ENCODE measurements around the gene ACSS1.
A peak's percentile ranks its signal among the peaks of the same experiment; 100 is the strongest.

The ACSS1 gene

GRCh38 chr20:24998631-24999445, 59.1 kb downstream of the ACSS1 start:
- Histone ChIP-seq H3K36me3 (ENCODE audit: control insufficient read depth, insufficient read depth, low read length) (no peaks in the 10 kb centered on the region), H3K4me1 (ENCODE audit: control insufficient read depth, insufficient read depth, low read length) (peaks cover 2% of the 10 kb centered on the region), H3K9me3 (ENCODE audit: control insufficient read depth, insufficient read depth, low read length) (no peaks in the 10 kb centered on the region), H3K27me3 (ENCODE audit: control insufficient read depth, insufficient read depth, low read length) (peaks cover 5% of the 10 kb centered on the region), H3K4me3 (ENCODE audit: low read depth, low read length) (no peak overlapping the region), H3K9ac (ENCODE audit: low read depth, low read length) (no peak overlapping the region)

GRCh38 chr20:24998121-24998520, 59.8 kb downstream of the ACSS1 start:
- Histone ChIP-seq H3K36me3 (ENCODE audit: control insufficient read depth, insufficient read depth, low read length) (no peaks in the 10 kb centered on the region), H3K4me3 (ENCODE audit: low read depth, low read length) (no peak overlapping the region), H3K9me3 (ENCODE audit: control insufficient read depth, insufficient read depth, low read length) (no peaks in the 10 kb centered on the region), H3K4me1 (ENCODE audit: control insufficient read depth, insufficient read depth, low read length) (peaks cover 2% of the 10 kb centered on the region), H3K27me3 (ENCODE audit: control insufficient read depth, insufficient read depth, low read length) (peaks cover 5% of the 10 kb centered on the region), H3K9ac (ENCODE audit: low read depth, low read length) (no peak overlapping the region)

- Histone ChIP-seq H3K9me3 (ENCODE audit: control insufficient read depth, insufficient read depth, low read length) (no peaks in the 10 kb centered on the region), H3K36me3 (ENCODE audit: control insufficient read depth, insufficient read depth, low read length) (no peaks in the 10 kb centered on the region), H3K9ac (ENCODE audit: low read depth, low read length) (no peak overlapping the region), H3K4me1 (ENCODE audit: control insufficient read depth, insufficient read depth, low read length) (peaks cover 2% of the 10 kb centered on the region), H3K4me3 (ENCODE audit: low read depth, low read length) (no peak overlapping the region), H3K27me3 (ENCODE audit: control insufficient read depth, insufficient read depth, low read length) (peaks cover 5% of the 10 kb centered on the region)
Observed at GRCh38 chr20:24996449-24997377, 61.2 kb downstream of the ACSS1 start.

GRCh38 chr20:24995741-24996448, 62.0 kb downstream of the ACSS1 start:
- H3K4me1 ChIP-seq (ENCODE audit: control insufficient read depth, insufficient read depth, low read length), result peaks cover 6% of the 10 kb centered on the region
- H3K4me3 ChIP-seq (ENCODE audit: low read depth, low read length), result no peak overlapping the region
- H3K9ac ChIP-seq (ENCODE audit: low read depth, low read length), result no peak overlapping the region
- no peaks in the 10 kb centered on the region for H3K36me3 ChIP-seq (ENCODE audit: control insufficient read depth, insufficient read depth, low read length)
- peaks cover 5% of the 10 kb centered on the region for H3K27me3 ChIP-seq (ENCODE audit: control insufficient read depth, insufficient read depth, low read length)
- H3K9me3 ChIP-seq (ENCODE audit: control insufficient read depth, insufficient read depth, low read length), result no peaks in the 10 kb centered on the region

GRCh38 chr20:24994470-24995368, 63.2 kb downstream of the ACSS1 start:
- Histone ChIP-seq H3K9ac (ENCODE audit: low read depth, low read length) (no peak overlapping the region), H3K36me3 (ENCODE audit: control insufficient read depth, insufficient read depth, low read length) (no peaks in the 10 kb centered on the region), H3K4me1 (ENCODE audit: control insufficient read depth, insufficient read depth, low read length) (peaks cover 6% of the 10 kb centered on the region), H3K4me3 (ENCODE audit: low read depth, low read length) (no peak overlapping the region), H3K9me3 (ENCODE audit: control insufficient read depth, insufficient read depth, low read length) (no peaks in the 10 kb centered on the region), H3K27me3 (ENCODE audit: control insufficient read depth, insufficient read depth, low read length) (peaks cover 5% of the 10 kb centered on the region)

GRCh38 chr20:24994186-24994465, 63.8 kb downstream of the ACSS1 start:
- Histone ChIP-seq H3K4me1 (ENCODE audit: control insufficient read depth, insufficient read depth, low read length) (peaks cover 6% of the 10 kb centered on the region), H3K9me3 (ENCODE audit: control insufficient read depth, insufficient read depth, low read length) (no peaks in the 10 kb centered on the region), H3K27me3 (ENCODE audit: control insufficient read depth, insufficient read depth, low read length) (peaks cover 5% of the 10 kb centered on the region), H3K4me3 (ENCODE audit: low read depth, low read length) (no peak overlapping the region), H3K9ac (ENCODE audit: low read depth, low read length) (no peak overlapping the region), H3K36me3 (ENCODE audit: control insufficient read depth, insufficient read depth, low read length) (no peaks in the 10 kb centered on the region)

- no peaks in the 10 kb centered on the region for H3K36me3 ChIP-seq (ENCODE audit: control insufficient read depth, insufficient read depth, low read length)
- H3K9ac ChIP-seq (ENCODE audit: low read depth, low read length), result peak overlapping the region; percentile 67
- H3K4me1 ChIP-seq (ENCODE audit: control insufficient read depth, insufficient read depth, low read length), result peaks cover 6% of the 10 kb centered on the region
- H3K4me3 ChIP-seq (ENCODE audit: low read depth, low read length), result peak overlapping the region; percentile 94
- H3K27me3 ChIP-seq (ENCODE audit: control insufficient read depth, insufficient read depth, low read length), result peaks cover 5% of the 10 kb centered on the region
- H3K9me3 ChIP-seq (ENCODE audit: control insufficient read depth, insufficient read depth, low read length), result no peaks in the 10 kb centered on the region
Observed at GRCh38 chr20:24993337-24994185, 64.4 kb downstream of the ACSS1 start.

GRCh38 chr20:24992487-24993205, 65.3 kb downstream of the ACSS1 start, which contains the start of gene APMAP:
TSS of gene APMAP (minus strand) at chr20:24992751. CDS start at chr20:24992688, 63 bp downstream.
- H3K4me1 ChIP-seq (ENCODE audit: control insufficient read depth, insufficient read depth, low read length), result peaks cover 6% of the 10 kb centered on the region
- H3K27me3 ChIP-seq (ENCODE audit: control insufficient read depth, insufficient read depth, low read length), result peaks cover 5% of the 10 kb centered on the region
- no peaks in the 10 kb centered on the region for H3K9me3 ChIP-seq (ENCODE audit: control insufficient read depth, insufficient read depth, low read length)

GRCh38 chr20:24991897-24992486, 65.9 kb downstream of the ACSS1 start:
- H3K36me3 ChIP-seq (ENCODE audit: control insufficient read depth, insufficient read depth, low read length), result no peaks in the 10 kb centered on the region
- H3K4me1 ChIP-seq (ENCODE audit: control insufficient read depth, insufficient read depth, low read length), result peaks cover 6% of the 10 kb centered on the region
- no peaks in the 10 kb centered on the region for H3K9me3 ChIP-seq (ENCODE audit: control insufficient read depth, insufficient read depth, low read length)
- peak overlapping the region; percentile 94 for H3K4me3 ChIP-seq (ENCODE audit: low read depth, low read length)
- peak overlapping the region; percentile 84 for H3K9ac ChIP-seq (ENCODE audit: low read depth, low read length)
- peaks cover 5% of the 10 kb centered on the region for H3K27me3 ChIP-seq (ENCODE audit: control insufficient read depth, insufficient read depth, low read length)

More at GRCh38 chr20:24992487-24993205, 65.3 kb downstream of the ACSS1 start, which contains the start of gene APMAP:
- no peaks in the 10 kb centered on the region for H3K36me3 ChIP-seq (ENCODE audit: control insufficient read depth, insufficient read depth, low read length)
- H3K9ac ChIP-seq (ENCODE audit: low read depth, low read length), result peak within 1 kb of the TSS; percentile 84
- H3K4me3 ChIP-seq (ENCODE audit: low read depth, low read length), result peak within 1 kb of the TSS; percentile 94

All from iPS-15b (cell line).